ENCODE data around the gene TMOD1. TPM values are rescaled to one million over a fixed set of nuclear protein-coding genes. Genes with fewer than 3 reads are reported as not detected.

TMOD1 gene
- polyA plus RNA-seq, 1 of the 3 experiments (the other 2 are of a cell fraction), result 0.54 TPM

GRCh38 chr9:97479496-97480159 lies 21.8 kb upstream of the TMOD1 start:
- DNase-seq, result no peak
- Histone ChIP-seq H3K79me2 (ENCODE audit: insufficient read depth) (no peaks in the 10 kb centered on the region), H3K9me3 (no peaks in the 10 kb centered on the region), H3K27me3 (ENCODE audit: insufficient read depth) (no peaks in the 10 kb centered on the region), H3K27ac (ENCODE audit: low read depth in 2 of 2, low read length in 1 of 2) (no peak overlapping the region; a peak in 1 of 4 replicates), H3F3A (replicated peaks; ENCODE audit: insufficient read depth) (no peaks in the 10 kb centered on the region), H3K4me3 (ENCODE audit: low read depth in 2 of 2, low read length in 1 of 2) (no peak overlapping the region), H3K9ac (no peak overlapping the region), H4K20me1 (ENCODE audit: insufficient read depth) (no peaks in the 10 kb centered on the region), H3K36me3 (replicated peaks in 1 of 2; ENCODE audit: control insufficient read depth in 1 of 2, insufficient read depth in 2 of 2, low read length in 1 of 2) (peaks cover 15 to 28% of the 10 kb centered on the region in 2 experiments), H3K4me1 (ENCODE audit: control insufficient read depth in 1 of 2, insufficient read depth in 2 of 2, low read depth in 1 of 2, low read length in 1 of 2) (peaks cover 0 to 29% of the 10 kb centered on the region in 2 experiments; a peak in 3 of 4 replicates), H2AFZ (ENCODE audit: low read depth) (no peak overlapping the region), H3K4me2 (no peak overlapping the region), H3K9me2 (no peaks in the 10 kb centered on the region; the same call in 1 of the 2 replicates)
- TF ChIP-seq YY1 (IDR thresholded peaks at IDR 0.05; ENCODE audit: low read depth) (no peak), RCOR1 (IDR thresholded peaks at IDR 0.05; ENCODE audit: low read length) (no peak), GABPA (IDR thresholded peaks at IDR 0.05; ENCODE audit: low read depth) (no peak), MXI1 (IDR thresholded peaks at IDR 0.05; ENCODE audit: low read depth, low read length) (no peak)
- TF ChIP-seq, protein P1, sequence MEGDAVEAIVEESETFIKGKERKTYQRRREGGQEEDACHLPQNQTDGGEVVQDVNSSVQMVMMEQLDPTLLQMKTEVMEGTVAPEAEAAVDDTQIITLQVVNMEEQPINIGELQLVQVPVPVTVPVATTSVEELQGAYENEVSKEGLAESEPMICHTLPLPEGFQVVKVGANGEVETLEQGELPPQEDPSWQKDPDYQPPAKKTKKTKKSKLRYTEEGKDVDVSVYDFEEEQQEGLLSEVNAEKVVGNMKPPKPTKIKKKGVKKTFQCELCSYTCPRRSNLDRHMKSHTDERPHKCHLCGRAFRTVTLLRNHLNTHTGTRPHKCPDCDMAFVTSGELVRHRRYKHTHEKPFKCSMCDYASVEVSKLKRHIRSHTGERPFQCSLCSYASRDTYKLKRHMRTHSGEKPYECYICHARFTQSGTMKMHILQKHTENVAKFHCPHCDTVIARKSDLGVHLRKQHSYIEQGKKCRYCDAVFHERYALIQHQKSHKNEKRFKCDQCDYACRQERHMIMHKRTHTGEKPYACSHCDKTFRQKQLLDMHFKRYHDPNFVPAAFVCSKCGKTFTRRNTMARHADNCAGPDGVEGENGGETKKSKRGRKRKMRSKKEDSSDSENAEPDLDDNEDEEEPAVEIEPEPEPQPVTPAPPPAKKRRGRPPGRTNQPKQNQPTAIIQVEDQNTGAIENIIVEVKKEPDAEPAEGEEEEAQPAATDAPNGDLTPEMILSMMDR (IDR thresholded peaks at IDR 0.05), result no peak
- TF ChIP-seq, protein P2, sequence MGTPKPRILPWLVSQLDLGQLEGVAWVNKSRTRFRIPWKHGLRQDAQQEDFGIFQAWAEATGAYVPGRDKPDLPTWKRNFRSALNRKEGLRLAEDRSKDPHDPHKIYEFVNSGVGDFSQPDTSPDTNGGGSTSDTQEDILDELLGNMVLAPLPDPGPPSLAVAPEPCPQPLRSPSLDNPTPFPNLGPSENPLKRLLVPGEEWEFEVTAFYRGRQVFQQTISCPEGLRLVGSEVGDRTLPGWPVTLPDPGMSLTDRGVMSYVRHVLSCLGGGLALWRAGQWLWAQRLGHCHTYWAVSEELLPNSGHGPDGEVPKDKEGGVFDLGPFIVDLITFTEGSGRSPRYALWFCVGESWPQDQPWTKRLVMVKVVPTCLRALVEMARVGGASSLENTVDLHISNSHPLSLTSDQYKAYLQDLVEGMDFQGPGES (IDR thresholded peaks at IDR 0.05; ENCODE audit: low read depth, low read length), result no peak
- ChIA-PET POLR2A (interaction anchor here (0.6 kb wide), 1 partner anchor 83 kb away, joined by 4 read pairs; no protein-coding TSS in a partner anchor), CTCF (interaction anchor here (0.8 to 4.7 kb wide), 6 partner anchors 10 to 136 kb away, joined by 3 to 59 read pairs (median 21); partner anchors contain the start of gene TMOD1)
- WGBS (ENCODE audit: low lambda C conversion rate), result 90% methylated on average over 5 of the region's 5 CpGs

DNA sequence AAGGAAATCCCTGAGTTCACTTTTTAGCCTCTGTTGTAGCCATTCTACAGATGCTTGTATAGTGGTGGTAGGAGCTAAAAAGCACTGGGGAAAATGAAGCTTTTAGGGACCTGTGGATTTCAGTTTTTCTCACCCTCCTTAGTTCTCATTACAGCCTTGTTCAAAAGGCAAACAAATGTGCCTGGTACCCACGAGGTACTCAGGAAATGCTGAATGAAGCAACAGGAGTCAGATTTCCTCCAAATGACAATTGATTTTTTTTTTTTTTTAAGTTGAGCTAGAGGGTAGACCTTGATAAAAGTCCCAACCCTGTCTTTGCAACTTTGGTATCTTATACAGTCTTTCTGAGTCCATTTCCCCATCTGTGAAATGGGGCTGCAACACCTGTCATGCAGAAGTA lies 21.3 kb upstream of the TMOD1 start:
- H3K9me3 ChIP-seq, result no peaks in the 10 kb centered on the region
- H4K20me1 ChIP-seq (ENCODE audit: insufficient read depth), result no peaks in the 10 kb centered on the region
- peaks cover 13 to 30% of the 10 kb centered on the region in 2 experiments for H3K36me3 ChIP-seq (replicated peaks in 1 of 2; ENCODE audit: control insufficient read depth in 1 of 2, insufficient read depth in 2 of 2, low read length in 1 of 2)
- no peaks in the 10 kb centered on the region for H3K79me2 ChIP-seq (ENCODE audit: insufficient read depth)
- no peaks in the 10 kb centered on the region for H3K27me3 ChIP-seq (ENCODE audit: insufficient read depth)
- CTCF ChIA-PET, result interaction anchor here (0.8 to 4.7 kb wide), 9 partner anchors 9 to 136 kb away, joined by 3 to 59 read pairs (median 5); partner anchors contain the start of genes TDRD7 and TMOD1
- WGBS (ENCODE audit: low lambda C conversion rate), result 37% methylated on average over 1 of the region's 1 CpG
- H3K9me2 ChIP-seq, result no peaks in the 10 kb centered on the region; the same call in 1 of the 2 replicates
- H3K4me2 ChIP-seq, result no peak overlapping the region
- no peak overlapping the region for H3K9ac ChIP-seq
- TF ChIP-seq, protein P3, sequence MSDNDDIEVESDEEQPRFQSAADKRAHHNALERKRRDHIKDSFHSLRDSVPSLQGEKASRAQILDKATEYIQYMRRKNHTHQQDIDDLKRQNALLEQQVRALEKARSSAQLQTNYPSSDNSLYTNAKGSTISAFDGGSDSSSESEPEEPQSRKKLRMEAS (IDR thresholded peaks at IDR 0.05; ENCODE audit: low read depth), result no peak
- no peak for TF ChIP-seq CHD2 (IDR thresholded peaks at IDR 0.05; ENCODE audit: low read length, partially characterized antibody)
- TF ChIP-seq SIN3A (IDR thresholded peaks at IDR 0.05; ENCODE audit: borderline replicate concordance, low read depth, low read length), result no peak
- no peak for TF ChIP-seq FOXJ3 (CRISPR knock-in tag; IDR thresholded peaks at IDR 0.05)
- no peak for TF ChIP-seq NFIC (IDR thresholded peaks at IDR 0.05; ENCODE audit: borderline replicate concordance)
- no peak for TF ChIP-seq ZBTB33 (IDR thresholded peaks at IDR 0.05; ENCODE audit: borderline replicate concordance, low read depth)
- TF ChIP-seq, protein P1 (IDR thresholded peaks at IDR 0.05), result no peak
- no peak for TF ChIP-seq MEF2A (IDR thresholded peaks at IDR 0.05; ENCODE audit: borderline replicate concordance, low read depth)
- no peak for TF ChIP-seq RCOR1 (IDR thresholded peaks at IDR 0.05; ENCODE audit: low read length)
- no peak for TF ChIP-seq POLR2AphosphoS5 (IDR thresholded peaks at IDR 0.05; ENCODE audit: low read depth, low read length)
- no peak for TF ChIP-seq JUND (IDR thresholded peaks at IDR 0.05)
- no peak for TF ChIP-seq YY1 (IDR thresholded peaks at IDR 0.05; ENCODE audit: low read depth)
- TF ChIP-seq TAF1 (IDR thresholded peaks at IDR 0.05; ENCODE audit: borderline replicate concordance, low read depth, low read length), result no peak
- TF ChIP-seq NRF1 (IDR thresholded peaks at IDR 0.05; ENCODE audit: low read depth, low read length), result no peak
- no peaks in the 10 kb centered on the region for H3F3A ChIP-seq (replicated peaks; ENCODE audit: insufficient read depth)
- peaks cover 0 to 29% of the 10 kb centered on the region in 2 experiments; a peak in 2 of 4 replicates for H3K4me1 ChIP-seq (ENCODE audit: control insufficient read depth in 1 of 2, insufficient read depth in 2 of 2, low read depth in 1 of 2, low read length in 1 of 2)
- H3K27ac ChIP-seq (ENCODE audit: low read depth in 2 of 2, low read length in 1 of 2), result peak overlapping the region in 1 of 2 experiments; percentile 69; a peak in 2 of 4 replicates
- no peak overlapping the region for H3K4me3 ChIP-seq (ENCODE audit: low read depth in 2 of 2, low read length in 1 of 2)
- no peak overlapping the region for H2AFZ ChIP-seq (ENCODE audit: low read depth)
- no peak for DNase-seq
- POLR2A ChIA-PET, result interaction anchor here (0.6 to 1.6 kb wide), 3 partner anchors 22 to 82 kb away, joined by 4 to 7 read pairs (median 4); partner anchors contain the start of gene TMOD1
